PC-3 (cell line): ENCODE measurements around the gene FRRS1. TPM values are rescaled to one million over a fixed set of nuclear protein-coding genes. Genes with fewer than 3 reads are reported as not detected.
"Not testable (repeated sequence)": the region's sequence is repeated elsewhere in the genome, so short reads cannot be mapped to it uniquely, and the experiment has no call there.

Experiments
- ATAC-seq: fragments of 200-7000 bp; cut with Tn5 transposase; 2 replicates; pipeline ENCODE4 v1.9.1; 2020; ENCODE audit warnings: mild to moderate bottlenecking, moderate library complexity
- BruUV-seq: library from RNA; stranded (reverse); fragments of 400-500 nt; replicated peaks from 2 replicates; lab custom pipeline; 2021; lab: Mats Ljungman, UMichigan
- CTCF ChIA-PET: fragments of 300-600 bp; sonication (Branson Sonifier 250); formaldehyde crosslinking; loops from one replicate; lab custom pipeline; 2022; ENCODE audit warnings: antibody characterized with exemption; lab: Charles Lee
- POLR2A ChIA-PET: fragments of 300-600 bp; sonication (Branson Sonifier 250); formaldehyde crosslinking; loops from one replicate; lab custom pipeline; 2022; ENCODE audit warnings: antibody characterized with exemption; ENCODE audit not compliant: unreplicated experiment; lab: Charles Lee
- DNase-seq: peaks from one replicate; pipeline ENCODE4 v3.0.0-alpha.2; 2015
- H2AFZ ChIP-seq: fragments of 300-600 bp; sonication (generic); 2 replicates; pipeline ENCODE4 v1.6.0; 2016; ENCODE audit warnings: antibody characterized with exemption, low read length
- H3F3A ChIP-seq: fragments of 300-600 bp; sonication (generic); one replicate; pipeline ENCODE4 v1.6.0; 2017; ENCODE audit warnings: antibody characterized with exemption, low read length, control low read depth, mild to moderate bottlenecking; ENCODE audit not compliant: unreplicated experiment
- H3K27ac ChIP-seq: fragments of 300-600 bp; sonication (generic); 2 replicates; pipeline ENCODE4 v1.5.1; 2016; ENCODE audit warnings: mild to moderate bottlenecking, low read length
- H3K27me3 ChIP-seq: fragments of 300-600 bp; sonication (generic); 2 replicates; pipeline ENCODE4 v1.6.1; 2016; ENCODE audit warnings: low read length, mixed read lengths
- H3K36me3 ChIP-seq: fragments of 300-600 bp; sonication (generic); 2 replicates; pipeline ENCODE4 v1.6.1; 2016; ENCODE audit warnings: low read depth, mixed run types, low read length, mixed read lengths
- H3K4me1 ChIP-seq: fragments of 300-600 bp; sonication (generic); 2 replicates; pipeline ENCODE4 v1.5.1; 2016; ENCODE audit warnings: low read length; ENCODE audit not compliant: insufficient read depth
- H3K4me2 ChIP-seq: fragments of 300-600 bp; sonication (generic); 2 replicates; pipeline ENCODE4 v1.6.0; 2016; ENCODE audit warnings: low read length
- H3K4me3 ChIP-seq: fragments of 300-600 bp; sonication (generic); 2 replicates; pipeline ENCODE4 v1.5.1; 2016; ENCODE audit warnings: mild to moderate bottlenecking, low read length, mixed read lengths
- H3K79me2 ChIP-seq: fragments of 300-600 bp; sonication (generic); 2 replicates; pipeline ENCODE4 v1.6.1; 2017; ENCODE audit warnings: low read length, mixed read lengths
- H3K9ac ChIP-seq: fragments of 300-600 bp; sonication (generic); 2 replicates; pipeline ENCODE4 v1.6.0; 2016; ENCODE audit warnings: mild to moderate bottlenecking, low read length
- H3K9me2 ChIP-seq: fragments of 300-600 bp; sonication (generic); replicated peaks from 2 replicates; pipeline ENCODE4 v1.6.1; 2016; ENCODE audit warnings: mixed run types, low read length, mixed read lengths
- H3K9me3 ChIP-seq: fragments of 300-600 bp; sonication (generic); 2 replicates; pipeline ENCODE4 v1.6.1; 2016; ENCODE audit warnings: low read length, mixed read lengths
- H4K20me1 ChIP-seq: fragments of 300-600 bp; sonication (generic); 2 replicates; pipeline ENCODE4 v1.6.1; 2016; ENCODE audit warnings: low read length, mixed read lengths
- EZH2 ChIP-seq: fragments of 300-600 bp; sonication (generic); IDR thresholded peaks from one replicate; pipeline ENCODE4 v1.6.1; 2017; ENCODE audit warnings: antibody characterized with exemption, mild to moderate bottlenecking, low read length; ENCODE audit not compliant: unreplicated experiment
- EZH2phosphoT487 ChIP-seq: fragments of 300-600 bp; sonication (generic); IDR thresholded peaks from 2 replicates; pipeline ENCODE4 v1.6.1; 2018; ENCODE audit warnings: mild to moderate bottlenecking, antibody characterized with exemption, low read length, borderline replicate concordance
- intact Hi-C: fragments of 100-400 bp; cut with micrococcal nuclease; formaldehyde crosslinking; loops from 2 replicates; pipeline ENCODE4 v1.9.0; 2023
- total RNA-seq: library from RNA; depleted of rRNA; stranded (reverse); fragments of >200 nt; gene quantifications from 2 replicates; pipeline ENCODE4 v1.2.3, GENCODE V29; 2014
- TF ChIP-seq, protein P1 (sequence below): fragments of 300-600 bp; sonication (generic); conservative IDR thresholded peaks from 2 replicates; pipeline ENCODE4 v1.5.1; 2017; ENCODE audit warnings: antibody characterized with exemption, low read depth, mild to moderate bottlenecking, low read length

The FRRS1 gene
- total RNA-seq, 1 experiment from 2014 or later = 16.3 TPM

DNA sequence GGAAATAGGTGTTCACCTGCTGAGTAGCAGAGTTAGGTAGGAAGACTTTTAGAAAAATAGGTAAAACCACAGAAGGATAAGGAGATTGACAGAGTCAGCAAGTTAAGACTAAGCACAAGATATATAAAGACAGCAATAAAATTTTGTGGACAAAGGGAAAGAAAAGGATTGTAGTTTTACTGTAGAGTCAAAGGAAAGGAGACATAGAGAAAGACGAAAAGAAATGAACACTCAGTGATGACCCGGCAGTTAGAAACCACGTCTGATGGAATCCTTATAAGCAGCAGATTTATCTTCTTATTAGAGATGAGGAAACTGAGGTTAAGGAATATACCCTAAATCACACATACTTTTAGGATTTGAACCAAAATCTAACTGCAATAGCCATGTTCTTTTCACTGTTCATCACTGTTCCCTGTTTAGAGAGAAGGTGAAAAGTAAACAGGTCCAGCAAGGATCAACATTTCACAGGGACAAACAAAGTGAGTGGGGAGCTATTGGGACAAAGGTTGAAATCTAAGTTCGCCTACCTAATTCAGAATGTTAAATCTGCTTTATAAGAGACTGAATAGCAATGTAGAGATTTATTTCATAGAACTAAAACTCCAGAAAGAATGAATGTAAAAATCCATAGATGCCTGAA, 6.8 kb downstream of the FRRS1 start:
- DNase-seq = no peak
- no peak overlapping the region for H2AFZ ChIP-seq
- BruUV-seq = no TSS peak
- H4K20me1 ChIP-seq = no peaks in the 10 kb centered on the region
- no peaks in the 10 kb centered on the region for H3K9me2 ChIP-seq
- no peak overlapping the region for H3K4me3 ChIP-seq
- H3F3A ChIP-seq = no peaks in the 10 kb centered on the region
- ChIA-PET POLR2A (no interaction called here), CTCF (no interaction called here)
- no peaks in the 10 kb centered on the region for H3K9me3 ChIP-seq
- peaks cover 39% of the 10 kb centered on the region for H3K4me1 ChIP-seq
- H3K27ac ChIP-seq = no peak overlapping the region
- no peaks in the 10 kb centered on the region for H3K27me3 ChIP-seq
- no peak for ATAC-seq
- peaks cover 38% of the 10 kb centered on the region for H3K79me2 ChIP-seq
- H3K36me3 ChIP-seq = 0 out of 2 replicates have a peak, but pooled peaks cover 9% of the 10 kb centered on the region
- no peak overlapping the region for H3K4me2 ChIP-seq
- no peak overlapping the region for H3K9ac ChIP-seq
- TF ChIP-seq EZH2phosphoT487 (no peak), EZH2 (no peak)
- TF ChIP-seq, protein P1, sequence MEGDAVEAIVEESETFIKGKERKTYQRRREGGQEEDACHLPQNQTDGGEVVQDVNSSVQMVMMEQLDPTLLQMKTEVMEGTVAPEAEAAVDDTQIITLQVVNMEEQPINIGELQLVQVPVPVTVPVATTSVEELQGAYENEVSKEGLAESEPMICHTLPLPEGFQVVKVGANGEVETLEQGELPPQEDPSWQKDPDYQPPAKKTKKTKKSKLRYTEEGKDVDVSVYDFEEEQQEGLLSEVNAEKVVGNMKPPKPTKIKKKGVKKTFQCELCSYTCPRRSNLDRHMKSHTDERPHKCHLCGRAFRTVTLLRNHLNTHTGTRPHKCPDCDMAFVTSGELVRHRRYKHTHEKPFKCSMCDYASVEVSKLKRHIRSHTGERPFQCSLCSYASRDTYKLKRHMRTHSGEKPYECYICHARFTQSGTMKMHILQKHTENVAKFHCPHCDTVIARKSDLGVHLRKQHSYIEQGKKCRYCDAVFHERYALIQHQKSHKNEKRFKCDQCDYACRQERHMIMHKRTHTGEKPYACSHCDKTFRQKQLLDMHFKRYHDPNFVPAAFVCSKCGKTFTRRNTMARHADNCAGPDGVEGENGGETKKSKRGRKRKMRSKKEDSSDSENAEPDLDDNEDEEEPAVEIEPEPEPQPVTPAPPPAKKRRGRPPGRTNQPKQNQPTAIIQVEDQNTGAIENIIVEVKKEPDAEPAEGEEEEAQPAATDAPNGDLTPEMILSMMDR = no peak
- intact Hi-C loops = no loop called here

DNA sequence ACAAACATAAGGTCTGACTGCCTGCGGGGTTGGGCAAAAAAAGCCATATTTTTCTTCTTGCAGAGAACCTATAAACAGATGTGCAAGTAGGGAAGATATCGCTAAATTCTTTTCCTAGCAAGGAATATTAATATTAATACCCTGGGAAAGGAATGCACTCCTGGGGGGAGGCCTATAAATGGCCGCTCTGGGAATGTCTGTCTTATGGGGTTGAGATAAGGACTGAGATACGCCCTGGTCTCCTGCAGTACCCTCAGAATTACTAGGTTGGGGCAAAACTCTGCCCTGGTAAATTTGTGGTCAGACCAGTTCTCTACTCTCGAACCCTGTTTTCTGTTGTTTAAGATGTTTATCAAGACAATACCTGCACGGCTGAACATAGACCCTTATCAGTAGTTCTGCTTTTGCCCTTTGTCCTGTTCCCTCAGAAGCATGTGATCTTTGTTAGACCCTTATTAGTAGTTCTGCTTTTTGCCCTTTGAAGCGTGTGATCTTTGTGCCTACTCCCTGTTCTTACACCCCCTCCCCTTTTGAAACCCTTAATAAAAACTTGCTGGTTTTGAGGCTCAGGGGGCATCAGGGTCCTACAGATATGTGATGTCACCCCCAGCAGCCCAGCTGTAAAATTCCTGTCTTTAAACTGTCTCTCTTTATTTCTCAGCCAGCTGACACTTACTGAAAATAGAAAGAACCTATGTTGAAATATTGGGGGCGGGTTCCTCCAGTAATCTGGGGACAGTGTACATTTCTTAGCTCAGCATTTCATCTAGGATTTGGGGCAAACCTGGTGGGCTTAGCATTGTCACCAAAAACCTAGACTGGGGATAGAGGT, 7.5 kb downstream of the FRRS1 start:
- H3K9ac ChIP-seq, H3K9me2 ChIP-seq, DNase-seq, H3K4me3 ChIP-seq, H3K4me2 ChIP-seq, H2AFZ ChIP-seq, H3F3A ChIP-seq, ATAC-seq, H3K9me3 ChIP-seq, H4K20me1 ChIP-seq, intact Hi-C loops, POLR2A ChIA-PET, BruUV-seq, H3K27me3 ChIP-seq, H3K27ac ChIP-seq, CTCF ChIA-PET, H3K36me3 ChIP-seq: not testable (repeated sequence)
- peaks cover 37% of the 10 kb centered on the region for H3K79me2 ChIP-seq
- peaks cover 32% of the 10 kb centered on the region for H3K4me1 ChIP-seq

DNA sequence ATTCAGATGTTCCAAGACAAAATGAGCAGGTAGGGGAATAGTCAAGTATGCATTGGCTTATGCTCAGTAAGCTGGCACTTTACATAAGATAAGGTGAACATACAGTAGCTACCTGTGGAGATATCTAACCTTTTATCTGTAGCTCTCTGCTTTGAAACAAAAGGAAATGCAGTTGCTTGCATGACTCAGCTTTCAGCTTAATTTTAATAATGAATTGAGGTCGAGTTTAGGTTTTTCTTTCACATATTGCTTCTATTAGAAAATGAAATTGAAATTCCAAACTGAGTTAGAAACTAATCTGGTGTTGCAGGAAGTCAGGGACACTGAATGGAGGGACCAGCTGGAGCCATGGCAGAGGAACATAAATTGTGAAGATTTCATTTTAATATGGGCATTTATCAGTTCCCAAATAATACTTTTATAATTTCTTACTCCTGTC, 8.3 kb downstream of the FRRS1 start:
- H3F3A ChIP-seq = no peaks in the 10 kb centered on the region
- H3K4me2 ChIP-seq = 0 out of 2 replicates have a peak overlapping the region, but pooled peaks have one; percentile 7
- no peaks in the 10 kb centered on the region for H3K9me3 ChIP-seq
- DNase-seq (no peak), ATAC-seq (no peak; the same call in 1 of the 2 replicates)
- intact Hi-C loops = no loop called here
- peaks cover 35% of the 10 kb centered on the region for H3K79me2 ChIP-seq
- H3K27me3 ChIP-seq = no peaks in the 10 kb centered on the region
- H3K36me3 ChIP-seq = 0 out of 2 replicates have a peak, but pooled peaks cover 9% of the 10 kb centered on the region
- peaks cover 31% of the 10 kb centered on the region for H3K4me1 ChIP-seq
- TF ChIP-seq EZH2 (no peak), EZH2phosphoT487 (no peak)
- TF ChIP-seq, protein P1 = no peak
- BruUV-seq = no TSS peak
- no peak overlapping the region for H3K9ac ChIP-seq
- ChIA-PET POLR2A (interaction anchor here (0.6 kb wide), 1 partner anchor 92 kb away, joined by 10 read pairs; the partner anchor contains the start of gene AGL), CTCF (no interaction called here)
- H3K4me3 ChIP-seq = no peak overlapping the region
- H2AFZ ChIP-seq = no peak overlapping the region
- H3K9me2 ChIP-seq = no peaks in the 10 kb centered on the region
- no peaks in the 10 kb centered on the region for H4K20me1 ChIP-seq
- no peak overlapping the region for H3K27ac ChIP-seq
